ENCODE results near the gene HIVEP3.
"Not testable (repeated sequence)": the region's sequence is repeated elsewhere in the genome, so short reads cannot be mapped to it uniquely, and the experiment has no call there.

Gene HIVEP3

DNA sequence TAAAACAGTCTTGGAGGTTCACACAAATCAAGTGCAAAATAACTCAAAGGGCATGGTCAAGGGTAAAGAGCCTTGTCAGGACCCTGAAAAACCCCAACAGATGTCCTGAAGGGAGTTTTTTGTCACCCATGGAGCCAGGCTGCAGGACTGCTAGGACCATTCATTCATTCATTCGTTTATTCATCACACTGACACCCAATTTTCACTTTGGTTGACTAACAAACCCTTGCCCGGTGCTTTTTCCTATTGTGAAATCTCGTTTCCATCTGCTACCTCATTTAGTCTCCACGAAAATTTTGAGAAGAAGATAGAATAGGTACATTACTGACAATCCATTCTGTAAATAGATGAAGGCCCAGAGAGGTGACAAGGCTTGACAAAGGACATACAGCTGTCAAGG is 216.0 kb downstream of the HIVEP3 start:
- DNase-seq, result no peak

GRCh38 chr1:41700986-41701535 is 217.7 kb downstream of the HIVEP3 start:
- no peak for DNase-seq

DNA sequence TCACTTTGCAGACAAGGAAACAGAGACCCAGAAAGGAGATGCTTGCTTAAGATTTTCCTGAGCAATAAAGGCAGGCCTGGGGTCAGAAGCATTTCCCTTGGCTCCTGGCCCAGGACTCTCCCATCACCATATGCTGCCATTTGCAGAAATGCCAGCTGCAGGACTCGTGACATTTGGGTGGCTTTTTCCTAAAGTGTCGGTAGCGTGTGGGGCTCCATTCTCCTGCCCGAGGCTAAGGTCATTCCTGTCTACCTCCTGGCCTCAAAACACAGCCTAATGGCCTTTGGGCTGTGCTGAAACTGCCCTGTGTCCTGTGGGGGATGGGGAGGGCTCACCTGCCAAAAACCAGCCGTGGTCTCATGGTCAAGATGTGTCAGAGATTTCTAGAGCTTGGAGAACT is 218.1 kb downstream of the HIVEP3 start:
- no peak for DNase-seq

GRCh38 chr1:41699861-41700248 is 218.9 kb downstream of the HIVEP3 start:
- no peak for DNase-seq

DNA sequence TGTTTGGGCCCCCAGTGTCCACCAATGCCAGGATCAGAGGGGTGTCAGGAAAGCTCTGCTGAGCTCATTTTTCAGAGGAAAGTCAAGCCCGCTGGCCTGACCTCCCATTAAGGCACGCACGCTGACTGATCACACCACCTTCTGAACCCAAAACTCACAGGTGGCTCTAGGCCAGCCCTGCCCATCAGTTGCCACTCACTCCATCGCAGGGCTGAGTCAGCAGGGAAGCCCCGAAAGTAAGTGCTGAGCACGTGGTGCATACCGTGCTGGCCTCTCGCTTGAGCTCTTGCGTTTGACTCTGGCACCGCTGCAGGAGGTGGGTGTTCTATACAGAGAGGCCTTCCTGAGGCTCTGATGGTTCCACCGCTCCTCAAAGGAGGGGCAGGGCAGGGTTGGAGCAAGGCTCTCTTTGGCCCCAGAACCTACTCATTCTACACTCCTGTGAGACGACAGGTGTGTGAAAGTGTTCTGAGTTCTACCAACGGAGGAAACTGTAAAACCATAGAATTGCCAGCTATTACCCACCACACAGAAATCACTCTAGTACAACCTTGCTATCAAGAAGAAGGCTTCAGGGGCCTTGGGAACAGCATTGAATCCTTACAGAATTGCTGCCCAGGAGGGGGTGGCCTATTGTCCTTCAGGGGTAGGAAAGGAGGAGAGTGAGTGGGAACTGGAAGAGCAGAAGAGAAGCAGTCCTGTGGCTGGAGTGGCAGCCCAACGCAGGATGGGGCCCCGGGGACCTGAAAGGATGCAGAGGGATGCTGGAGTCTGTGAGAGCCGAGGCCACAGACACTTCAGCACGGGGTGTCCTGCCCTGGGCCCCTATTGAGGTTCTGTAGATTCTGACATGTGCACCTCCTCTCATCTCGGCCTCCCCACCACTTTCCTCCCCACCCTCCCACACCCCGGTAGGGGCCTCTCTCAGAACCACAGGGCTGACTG is 219.5 kb downstream of the HIVEP3 start:
- no peak for DNase-seq

- DNase-seq, result no peak
Measured at GRCh38 chr1:41696381-41696780, 222.3 kb downstream of the HIVEP3 start.

GRCh38 chr1:41695118-41695745 is 223.5 kb downstream of the HIVEP3 start:
- no peak for DNase-seq

GRCh38 chr1:41691966-41692365 is 226.8 kb downstream of the HIVEP3 start:
- not testable (repeated sequence) for DNase-seq

DNA sequence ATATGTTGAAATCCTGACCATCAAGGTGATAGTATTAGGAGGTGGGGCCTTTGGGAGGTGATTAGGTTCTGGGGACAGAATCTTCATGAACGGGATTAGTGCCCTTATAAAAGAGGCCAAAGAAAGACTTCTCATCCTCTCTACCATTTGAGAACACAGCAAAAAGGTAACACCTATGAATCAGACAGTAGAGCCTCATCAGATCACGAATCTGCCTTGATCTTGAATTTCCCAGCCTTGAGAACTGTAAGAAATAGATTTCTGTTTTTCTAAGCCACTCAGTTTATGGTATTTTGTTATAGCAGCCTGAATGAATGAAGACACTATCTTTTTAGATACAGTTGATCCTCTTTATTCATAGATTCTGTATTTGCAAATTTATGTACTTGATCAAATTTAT is 227.3 kb downstream of the HIVEP3 start:
- no peak for DNase-seq

GRCh38 chr1:41690331-41690730 is 228.4 kb downstream of the HIVEP3 start:
- DNase-seq, result no peak

DNA sequence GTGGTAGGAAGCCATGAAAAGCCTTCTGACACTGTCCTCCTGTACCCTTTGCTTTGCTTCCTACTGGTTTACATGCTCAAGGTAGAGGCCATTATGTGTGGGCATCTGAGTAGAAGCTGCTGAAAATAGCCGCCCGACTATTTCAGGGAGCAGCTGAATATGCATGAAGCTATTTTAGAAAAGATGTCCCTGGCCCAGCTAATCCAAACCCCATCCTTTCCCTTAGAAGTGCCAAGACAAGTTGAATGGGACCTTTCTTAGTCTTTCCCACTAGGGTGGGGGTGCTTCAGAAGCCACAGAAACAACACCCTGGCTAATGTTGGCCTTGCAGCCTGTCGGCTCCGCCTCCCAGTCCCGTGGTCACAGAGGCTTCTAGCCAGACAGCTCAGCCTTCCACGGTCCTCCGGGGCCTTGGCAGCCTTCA is 229.2 kb downstream of the HIVEP3 start:
- DNase-seq, result no peak

DNA sequence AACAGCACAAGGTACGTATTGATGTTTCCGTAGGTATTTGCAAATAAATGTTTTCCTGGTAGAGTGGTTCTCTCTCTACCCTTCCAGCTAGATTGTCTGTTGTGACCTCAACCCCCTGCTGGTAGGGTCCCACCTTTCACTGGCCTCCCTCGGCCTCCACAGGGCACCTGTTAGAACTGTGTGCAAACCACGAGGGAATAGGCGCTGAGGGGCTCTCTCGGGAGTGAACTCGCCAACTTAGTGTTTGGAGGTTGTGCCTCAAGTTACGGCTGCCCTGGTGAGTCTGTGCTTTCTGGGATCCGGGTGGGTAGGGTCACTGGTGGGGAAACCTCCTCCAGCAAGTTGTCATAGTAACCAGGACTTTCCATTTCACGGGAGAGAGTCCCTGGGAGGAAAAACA is 229.6 kb downstream of the HIVEP3 start:
- no peak for DNase-seq

DNA sequence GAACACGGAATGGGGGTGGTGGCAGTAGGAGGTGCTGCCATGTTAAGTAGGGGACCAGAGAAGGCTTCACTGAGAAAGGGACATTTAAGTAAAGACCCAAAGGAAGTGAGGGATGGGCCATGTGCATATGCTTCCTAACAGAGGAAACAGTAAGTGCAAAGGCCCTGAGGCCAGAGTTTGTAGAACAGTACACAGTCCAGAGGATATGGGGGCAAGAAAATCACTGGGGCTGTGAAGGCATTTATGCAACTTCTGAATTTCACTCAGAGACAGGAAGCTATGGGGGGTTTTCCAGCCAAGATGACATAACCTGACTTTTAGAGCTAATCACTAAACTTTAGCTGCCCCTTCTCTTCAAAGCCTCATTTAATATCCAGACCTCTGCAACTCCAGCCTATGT is 231.7 kb downstream of the HIVEP3 start:
- no peak for DNase-seq

DNA sequence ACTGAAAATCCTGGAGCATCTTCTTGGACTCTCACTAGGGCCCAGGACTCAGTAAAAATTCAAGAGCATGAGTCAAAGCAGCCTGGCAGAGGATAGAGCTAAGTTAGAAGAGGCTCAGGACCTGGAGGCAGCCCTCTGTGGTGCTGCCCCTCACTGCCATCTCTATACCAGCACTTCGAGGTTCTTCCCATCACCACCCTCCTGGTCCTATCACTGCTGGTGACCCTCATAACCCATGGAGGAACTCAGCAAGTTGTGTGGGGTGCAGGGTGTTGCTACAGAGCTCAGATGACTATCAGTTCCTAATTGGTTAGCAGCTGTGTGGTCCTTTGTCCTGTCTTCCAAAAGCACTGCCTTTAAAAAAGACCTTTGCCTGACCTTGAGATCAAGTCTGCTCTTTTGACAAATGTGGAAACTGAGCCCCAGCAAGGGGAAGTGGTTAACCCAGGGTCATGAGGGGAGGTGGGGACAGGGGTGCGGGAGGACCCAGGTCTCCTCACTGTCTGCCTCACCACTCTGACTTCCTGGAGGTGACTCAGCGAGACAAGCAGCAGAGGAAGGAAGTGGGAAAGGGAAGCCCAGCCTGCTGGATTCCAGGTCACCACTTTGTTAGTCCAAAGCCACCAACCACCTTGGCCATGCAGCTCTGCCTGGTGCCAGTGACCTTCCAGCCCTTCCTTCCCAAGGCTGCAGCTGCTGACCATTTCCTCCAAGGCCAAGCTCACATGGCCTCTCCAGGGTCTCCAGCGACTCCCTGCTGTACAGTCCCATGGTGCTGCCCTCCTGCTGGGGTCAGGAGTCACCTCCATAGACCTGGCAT is 234.8 kb downstream of the HIVEP3 start:
- DNase-seq, result no peak

DNA sequence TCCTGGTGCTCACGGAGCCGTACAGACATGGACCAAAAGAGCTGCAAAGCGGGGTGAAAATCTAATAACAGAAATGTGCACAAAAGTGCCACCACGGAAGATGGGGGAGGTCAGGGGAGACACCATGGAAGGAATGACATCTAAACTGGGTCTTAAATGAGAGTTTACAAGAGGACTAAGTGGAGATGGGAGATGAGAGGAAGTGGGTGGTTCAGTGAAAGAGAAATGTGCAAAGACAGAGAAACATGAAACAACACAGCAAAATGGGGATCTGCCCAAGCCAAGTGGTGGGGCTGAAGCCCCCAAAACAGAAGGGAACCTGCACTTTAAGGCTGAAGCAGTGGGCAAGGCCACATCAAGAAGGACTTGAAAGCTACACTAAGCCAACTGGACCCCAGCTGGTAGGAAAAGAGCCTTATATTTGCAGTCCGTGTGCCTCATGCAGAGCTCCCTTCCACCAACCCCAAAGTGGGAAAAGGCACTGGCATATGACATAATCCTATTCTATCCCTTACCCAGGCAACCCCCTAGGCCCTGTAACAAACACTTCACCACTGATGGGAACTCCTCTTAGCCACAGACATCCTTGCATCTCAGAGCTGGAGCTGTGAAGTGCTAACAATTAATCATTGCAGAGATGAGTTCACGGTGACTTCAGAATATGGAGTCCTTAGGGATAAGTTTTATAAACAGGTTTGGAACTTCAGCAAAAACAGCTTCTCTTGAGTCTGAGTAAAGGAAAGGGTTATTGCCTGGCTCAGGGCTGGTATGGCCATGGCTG is 235.7 kb downstream of the HIVEP3 start:
- no peak for DNase-seq

DNA sequence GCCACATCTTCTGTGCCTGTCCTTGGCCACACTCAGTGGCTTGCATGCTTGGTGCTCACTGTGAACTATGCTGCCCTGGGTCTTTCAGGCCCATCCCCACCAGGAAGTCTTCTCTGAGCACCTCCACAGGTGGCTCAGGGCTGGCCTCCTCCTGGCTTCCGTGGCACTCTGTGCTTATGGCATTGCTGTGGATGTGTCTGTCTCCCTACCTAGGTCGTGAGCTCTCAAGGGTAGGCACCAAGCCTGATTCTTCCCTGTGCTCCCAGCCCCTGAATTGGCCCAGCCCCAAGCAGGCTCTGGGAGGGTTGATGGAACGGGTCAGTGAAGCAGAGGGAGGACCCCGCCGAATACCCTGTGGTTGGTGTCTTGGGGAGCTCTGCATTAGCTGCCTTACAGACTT is 236.6 kb downstream of the HIVEP3 start:
- no peak for DNase-seq

GRCh38 chr1:41681331-41682098 is 237.2 kb downstream of the HIVEP3 start:
- DNase-seq, result no peak

DNA sequence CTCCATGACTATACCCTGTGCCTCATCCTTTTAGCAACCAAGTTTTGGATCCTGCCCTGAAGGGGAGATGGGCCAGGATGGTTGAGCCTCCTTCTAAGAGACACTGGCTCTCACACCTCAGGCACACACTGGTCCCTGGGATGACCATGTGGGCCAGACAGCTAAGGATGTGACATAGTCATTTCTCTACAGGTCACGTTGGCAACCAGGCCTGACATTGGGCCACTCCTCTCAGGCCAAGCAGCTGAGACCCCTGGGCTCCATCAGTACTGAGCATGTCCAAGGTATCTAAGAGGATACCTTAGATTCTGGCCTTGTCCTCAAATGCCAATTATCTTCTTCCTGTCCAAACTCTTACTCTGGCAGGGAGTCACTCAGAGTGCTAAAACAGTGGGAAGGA is 238.7 kb downstream of the HIVEP3 start:
- no peak for DNase-seq

DNA sequence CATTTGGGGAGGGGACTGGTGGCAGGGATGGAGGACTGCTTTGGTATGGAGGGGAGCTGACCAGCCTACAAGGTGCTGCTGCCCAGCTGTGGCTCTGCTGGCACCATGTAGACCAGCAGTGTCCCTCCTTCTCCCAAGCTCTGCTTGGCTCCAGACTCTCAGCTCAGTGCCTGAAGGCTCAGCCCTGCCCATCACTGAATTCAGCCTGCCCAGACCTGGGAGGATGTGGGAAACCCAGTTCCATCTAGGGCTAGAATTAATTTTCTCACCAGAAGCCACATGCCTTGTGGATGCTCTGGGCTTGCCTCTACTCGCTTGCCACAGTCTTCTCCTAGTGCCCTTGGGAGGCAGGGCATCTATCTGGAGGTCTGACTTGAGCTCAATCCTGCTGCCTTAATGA is 239.2 kb downstream of the HIVEP3 start:
- DNase-seq, result no peak

GRCh38 chr1:41678111-41678878 is 240.4 kb downstream of the HIVEP3 start:
- no peak for DNase-seq

DNA sequence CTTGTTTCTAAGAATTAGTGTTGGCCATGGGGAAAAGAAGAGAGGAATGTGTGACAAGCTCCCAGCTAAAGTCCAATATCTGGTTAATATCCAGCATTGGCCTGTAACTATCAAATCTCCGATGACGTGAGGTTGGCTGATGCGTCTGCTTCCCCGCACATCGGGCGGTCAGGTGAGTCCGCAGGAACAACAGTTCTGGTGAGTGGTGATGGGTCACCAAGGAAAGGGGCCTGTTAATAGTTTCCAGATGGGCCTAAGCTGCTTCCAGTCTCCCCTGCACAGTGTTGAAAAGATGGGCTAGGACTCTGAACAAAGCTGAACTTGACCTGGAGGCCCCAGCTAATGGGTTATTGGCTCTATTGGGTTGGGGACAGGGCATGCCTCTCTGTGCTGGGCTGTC is 241.1 kb downstream of the HIVEP3 start:
- DNase-seq, result no peak

All from activated T-cell treated with anti-CD3 and anti-CD28 coated beads for 4 hours (primary cell).